ENCODE measurements around the gene OSBPL10.
"Not testable (repeated sequence)": the region's sequence is repeated elsewhere in the genome, so short reads cannot be mapped to it uniquely, and the experiment has no call there.

OSBPL10 gene

DNA sequence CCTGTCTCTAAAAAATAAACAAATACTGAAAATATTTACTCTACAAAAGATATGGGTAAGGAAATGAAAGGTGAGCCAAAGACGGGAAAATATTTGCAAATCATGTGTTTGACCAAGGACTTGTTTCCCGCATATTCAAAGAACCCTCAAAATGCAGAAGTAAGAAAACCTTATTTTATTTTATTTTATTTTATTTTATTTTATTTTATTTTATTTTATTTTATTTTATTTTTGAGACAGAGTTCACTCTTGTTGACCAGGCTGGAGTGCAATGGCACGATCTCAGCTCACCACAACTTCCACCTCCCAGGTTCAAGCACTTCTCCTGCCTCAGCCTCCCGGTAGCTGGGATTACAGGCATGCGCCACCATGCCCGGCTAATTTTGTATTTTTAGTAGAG is 11.9 kb upstream of the OSBPL10 start:
- DNase-seq, result not testable (repeated sequence)

DNA sequence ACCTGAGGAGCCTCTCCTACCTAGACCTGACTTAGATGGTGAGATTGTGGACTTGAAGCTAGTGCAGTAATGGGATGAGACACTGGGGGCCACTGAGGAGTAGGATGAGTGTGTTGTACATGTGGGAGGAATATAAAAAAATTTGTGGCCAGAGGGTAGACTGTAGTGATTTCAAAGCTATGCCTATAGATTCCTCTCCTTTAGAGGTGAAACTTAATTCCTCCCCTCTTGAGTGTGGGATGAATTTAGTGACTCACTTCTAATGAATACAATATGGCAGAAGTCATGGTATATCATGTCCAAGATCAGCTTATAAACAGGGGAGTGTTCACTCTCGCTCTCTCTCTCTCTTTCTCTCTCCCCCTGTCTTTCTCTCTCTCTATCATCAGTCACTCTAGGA is 7.2 kb upstream of the OSBPL10 start:
- no peak for DNase-seq

DNA sequence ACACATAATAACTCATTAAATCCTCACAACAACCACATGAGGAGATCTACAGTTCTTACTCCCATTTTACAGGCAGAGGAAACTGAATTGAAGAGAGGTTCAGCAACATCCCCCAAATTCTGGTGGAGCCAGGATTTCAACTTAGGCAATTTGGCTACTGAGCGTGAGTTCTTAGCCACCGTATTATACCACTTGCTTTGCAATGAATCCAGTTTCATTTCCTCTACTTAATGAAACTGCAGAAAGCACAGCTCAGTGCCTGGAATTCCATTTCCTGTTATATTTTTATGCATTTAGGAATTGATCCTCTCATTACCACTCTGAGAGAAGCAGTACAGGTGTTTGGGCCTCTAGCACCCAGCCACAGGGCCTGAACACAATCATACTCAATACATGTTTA is 4.8 kb upstream of the OSBPL10 start:
- DNase-seq, result no peak

DNA sequence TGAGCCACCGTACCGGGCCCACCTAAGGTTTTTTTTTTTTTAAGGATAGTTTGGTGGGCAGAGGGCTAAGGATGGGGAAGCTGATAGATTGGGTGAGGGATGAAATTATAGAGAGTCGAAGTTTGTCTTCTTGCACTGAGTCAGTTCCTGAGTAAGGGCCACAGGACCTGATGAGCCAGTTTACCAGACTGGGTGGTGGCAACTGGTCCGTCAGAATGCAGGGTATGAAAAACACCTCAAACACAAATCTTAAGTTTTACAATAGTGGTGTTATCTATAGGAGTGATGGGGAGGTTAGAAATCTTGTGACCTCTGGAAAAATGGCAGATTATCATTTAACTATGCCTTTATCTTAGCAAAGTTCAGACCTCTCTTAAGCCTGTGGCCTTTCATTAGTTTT is 3.3 kb upstream of the OSBPL10 start:
- DNase-seq, result no peak

DNA sequence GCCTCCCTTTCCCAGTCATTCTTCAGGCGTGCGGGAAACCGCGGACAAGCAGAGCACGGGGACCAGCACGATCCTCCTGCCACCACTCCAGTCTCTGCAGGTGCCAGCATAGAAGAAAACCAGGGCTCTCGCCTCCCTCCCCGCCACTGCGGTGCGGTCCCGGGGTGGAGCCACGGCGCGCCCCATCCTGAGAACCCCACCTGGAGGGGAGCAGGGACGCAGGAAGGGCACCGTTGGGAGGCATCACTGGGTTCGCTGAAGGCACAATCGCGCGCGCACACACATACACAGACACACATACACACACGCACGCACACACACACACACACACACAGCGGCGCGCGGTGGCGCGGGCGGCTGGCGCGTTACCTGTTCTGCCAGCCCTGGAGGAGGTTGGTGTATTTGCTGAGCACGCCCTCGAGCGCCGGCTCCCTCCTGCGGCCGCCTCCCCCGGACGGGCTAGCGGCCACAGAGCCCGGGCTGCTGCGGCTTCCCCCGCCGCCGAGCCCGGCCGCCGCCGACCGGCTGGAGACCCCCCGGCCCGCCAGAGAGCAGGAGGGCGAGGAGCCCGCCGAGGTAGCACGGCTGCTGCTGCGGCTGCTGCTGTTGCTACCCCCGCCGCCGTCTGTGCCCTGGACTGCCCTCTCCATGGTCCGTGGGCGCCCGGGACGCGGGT is 394 bp downstream of the OSBPL10 start:
- peak in 2 of 4 experiments; percentile 4 to 14 for DNase-seq

DNA sequence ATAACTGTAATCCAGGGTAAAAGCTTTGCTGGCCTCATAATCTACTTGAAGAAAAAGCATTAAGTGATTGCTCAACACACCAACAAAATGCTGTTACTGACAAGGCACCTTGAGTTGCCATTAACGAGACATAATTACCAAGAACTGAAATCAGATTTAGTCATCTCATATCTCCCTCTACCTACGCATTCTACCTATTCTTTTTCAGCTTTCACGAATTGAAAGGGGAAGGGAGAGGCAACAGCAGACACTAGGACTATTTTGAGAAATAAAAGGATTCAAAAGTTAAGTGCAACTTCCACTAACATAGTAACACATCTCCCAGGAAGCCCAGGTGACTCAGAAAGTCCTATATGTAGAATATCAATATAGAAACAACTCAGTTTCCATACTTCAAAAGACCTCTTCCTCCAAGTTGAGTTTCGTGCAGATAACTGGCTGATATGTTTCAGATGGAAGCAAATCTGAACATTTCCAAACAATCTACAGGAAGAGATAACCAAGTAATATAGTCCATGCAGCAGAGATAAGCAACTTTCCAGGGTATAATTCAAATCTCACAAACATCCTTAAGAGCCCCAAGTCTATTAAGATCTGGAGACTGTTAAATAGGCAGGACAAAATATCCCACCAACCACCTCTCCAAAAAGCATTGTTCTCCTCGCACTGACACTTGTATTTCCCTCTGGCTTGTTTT is 1.9 kb downstream of the OSBPL10 start:
- DNase-seq, result no peak

DNA sequence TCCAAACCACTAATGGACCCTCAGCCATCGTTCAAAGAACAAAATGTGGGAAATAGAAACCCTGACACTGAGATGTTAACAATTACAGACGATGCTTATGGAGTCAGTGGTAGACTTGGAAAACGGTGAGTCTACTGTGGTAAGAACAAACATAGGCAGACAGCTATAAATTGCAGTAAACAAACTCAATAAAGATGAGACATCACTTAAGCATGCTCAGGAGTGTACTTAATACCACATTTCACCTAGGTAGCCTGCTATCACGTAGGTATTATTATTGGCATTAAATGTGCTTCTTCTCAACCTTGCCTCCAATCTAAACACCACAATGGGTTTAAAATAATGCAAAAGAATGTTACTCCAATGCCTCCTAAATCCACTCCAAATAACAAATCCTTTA is 2.5 kb downstream of the OSBPL10 start:
- DNase-seq, result no peak

DNA sequence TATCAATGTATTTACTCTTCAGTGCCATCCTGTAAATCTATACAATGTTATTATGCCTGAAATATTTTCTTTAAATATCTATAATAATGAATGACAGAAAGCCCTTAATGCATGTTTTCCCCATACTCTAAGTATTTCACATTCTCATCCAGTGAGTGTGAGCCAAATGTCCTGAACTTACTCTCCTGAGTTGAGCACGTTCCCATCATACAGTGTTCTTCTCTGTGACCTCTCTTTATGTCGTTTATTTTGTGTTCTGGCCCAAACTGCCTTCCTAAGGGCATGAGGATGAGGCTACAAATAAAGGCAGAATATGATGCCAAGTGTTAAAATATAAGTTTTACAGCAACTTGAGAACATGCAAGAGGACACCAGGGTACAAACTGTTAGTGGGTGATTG is 3.3 kb downstream of the OSBPL10 start:
- no peak for DNase-seq

DNA sequence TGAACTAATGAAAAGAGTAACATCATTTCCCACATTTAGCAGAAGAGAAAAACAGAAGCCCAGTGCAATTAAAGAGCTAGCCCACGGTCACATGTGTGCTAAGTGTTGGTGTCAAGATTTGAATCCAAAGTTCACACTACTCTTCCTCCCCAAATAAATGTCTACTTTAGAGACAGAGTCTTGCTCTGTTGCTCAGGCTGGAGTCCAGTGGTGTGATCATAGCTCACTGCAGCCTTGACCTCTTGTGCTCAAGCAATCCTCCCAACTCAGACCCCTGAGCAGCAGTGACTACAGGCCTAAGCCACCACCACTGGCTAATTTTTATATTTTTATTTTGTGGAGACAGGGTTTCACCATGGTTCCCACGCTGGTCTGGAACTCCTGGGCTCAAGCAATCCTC is 4.8 kb downstream of the OSBPL10 start:
- no peak for DNase-seq

DNA sequence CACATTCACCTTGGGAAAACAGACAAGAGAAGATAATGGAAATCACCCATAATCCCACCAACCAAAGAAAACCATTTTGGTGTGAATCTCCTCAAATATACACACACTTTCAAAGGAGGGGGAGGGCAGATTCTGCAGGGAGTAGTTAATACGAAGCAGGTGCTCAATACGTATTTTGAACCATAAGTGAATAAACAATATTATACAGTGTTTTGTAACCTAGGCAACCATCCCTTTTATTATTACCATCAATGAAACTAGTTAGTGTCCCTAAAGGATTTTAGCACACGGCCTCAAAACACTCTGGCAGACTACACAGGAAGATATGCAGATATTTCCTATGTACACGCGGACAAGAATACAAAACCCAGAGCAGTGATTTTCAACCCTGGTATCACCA is 6.1 kb downstream of the OSBPL10 start:
- DNase-seq, result no peak

DNA sequence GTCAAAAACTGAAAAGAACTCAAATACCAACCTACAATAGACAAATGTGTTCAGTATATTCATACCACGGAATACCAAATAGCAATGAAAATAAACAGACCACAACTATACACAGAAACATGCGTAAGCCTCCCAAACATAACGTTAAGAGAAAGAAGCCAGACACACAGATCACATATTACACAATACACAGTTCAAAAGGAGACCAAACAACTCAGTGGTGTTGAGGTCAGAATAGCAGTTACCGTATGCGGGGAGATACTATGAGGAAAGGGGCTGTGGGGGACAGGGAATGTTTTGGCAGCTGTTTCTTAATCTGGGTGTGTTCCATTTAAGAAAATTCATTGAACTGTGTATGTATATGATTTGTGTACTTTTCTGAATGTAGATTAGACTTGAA is 6.6 kb downstream of the OSBPL10 start:
- no peak for DNase-seq

DNA sequence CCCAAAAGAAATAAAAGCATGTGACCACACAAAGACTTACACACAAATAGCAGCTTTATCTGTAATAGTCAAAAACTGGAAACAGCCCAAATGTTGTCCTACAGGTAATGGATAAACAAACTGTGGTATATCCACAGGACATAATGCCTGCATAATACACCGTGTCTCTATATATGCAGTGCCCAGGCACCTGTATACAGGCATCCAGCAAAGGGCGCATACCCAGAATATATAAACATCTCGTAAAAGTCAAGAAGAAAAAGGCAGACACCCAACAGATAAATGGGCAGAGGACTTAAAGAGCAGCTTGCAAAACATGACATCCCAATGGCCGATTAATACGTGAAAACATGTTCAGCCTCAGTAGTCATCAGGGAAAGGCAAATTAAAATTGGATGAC is 7.2 kb downstream of the OSBPL10 start:
- no peak for DNase-seq

DNA sequence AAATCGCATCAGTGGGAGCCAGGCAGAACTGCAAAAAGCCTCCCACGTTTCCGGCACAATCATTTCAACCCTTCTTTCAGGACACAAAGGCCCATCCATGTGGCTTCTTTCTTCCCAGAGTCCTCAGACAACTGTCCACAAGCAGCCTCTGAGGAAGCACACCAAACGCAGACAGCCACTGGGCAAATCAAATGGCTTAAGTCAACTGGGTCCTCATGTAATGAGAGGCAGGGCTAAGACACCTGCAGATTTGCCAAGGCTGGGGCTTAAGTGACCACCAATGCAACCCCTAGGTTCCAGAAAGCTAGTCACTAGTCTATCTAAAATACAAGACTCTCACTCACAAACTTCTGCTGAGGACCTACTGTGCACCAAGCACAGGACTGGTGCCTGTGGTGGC is 8.0 kb downstream of the OSBPL10 start:
- DNase-seq, result no peak

DNA sequence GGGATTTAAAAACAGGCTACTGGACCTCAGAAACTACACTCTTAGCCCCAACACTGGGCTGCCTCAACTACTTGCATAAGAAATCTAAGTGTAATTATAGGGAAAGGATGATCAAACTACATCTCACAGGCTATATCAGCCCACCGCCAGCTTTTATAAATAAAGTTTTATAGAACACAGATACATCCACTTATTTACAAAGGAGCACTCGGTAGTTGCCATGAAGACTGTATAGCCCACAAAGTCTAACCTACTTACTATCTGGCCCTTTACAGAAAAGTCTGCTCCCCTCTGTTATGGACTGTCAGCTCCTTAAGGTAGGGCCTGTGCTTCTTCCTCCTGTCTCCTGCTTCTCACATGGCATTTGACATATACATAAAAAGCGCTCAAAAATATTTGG is 9.5 kb downstream of the OSBPL10 start:
- DNase-seq, result no peak

DNA sequence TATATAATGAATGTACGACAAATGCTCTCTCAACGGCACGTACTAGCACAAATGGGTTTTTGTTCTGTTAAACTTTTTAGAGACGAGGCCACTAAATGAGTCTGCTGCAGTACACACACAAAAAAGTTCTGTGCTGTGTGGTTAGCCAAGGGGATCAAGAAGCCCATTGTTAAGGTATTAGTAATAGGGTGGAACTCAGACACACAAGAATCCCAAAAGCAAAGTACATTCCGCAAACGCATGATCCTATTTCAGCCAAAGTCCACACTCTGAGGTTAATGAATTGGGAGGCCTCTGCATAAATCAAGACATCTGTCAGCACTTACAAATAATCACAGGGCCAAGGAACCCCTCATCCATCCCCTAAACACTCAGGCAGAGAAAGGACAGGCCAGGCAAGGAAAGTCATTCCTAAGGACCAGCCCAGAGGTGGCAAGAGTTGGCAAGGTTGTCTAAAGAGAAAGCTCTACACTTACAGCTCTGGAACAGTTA is 12.1 kb downstream of the OSBPL10 start:
- DNase-seq, result no peak

DNA sequence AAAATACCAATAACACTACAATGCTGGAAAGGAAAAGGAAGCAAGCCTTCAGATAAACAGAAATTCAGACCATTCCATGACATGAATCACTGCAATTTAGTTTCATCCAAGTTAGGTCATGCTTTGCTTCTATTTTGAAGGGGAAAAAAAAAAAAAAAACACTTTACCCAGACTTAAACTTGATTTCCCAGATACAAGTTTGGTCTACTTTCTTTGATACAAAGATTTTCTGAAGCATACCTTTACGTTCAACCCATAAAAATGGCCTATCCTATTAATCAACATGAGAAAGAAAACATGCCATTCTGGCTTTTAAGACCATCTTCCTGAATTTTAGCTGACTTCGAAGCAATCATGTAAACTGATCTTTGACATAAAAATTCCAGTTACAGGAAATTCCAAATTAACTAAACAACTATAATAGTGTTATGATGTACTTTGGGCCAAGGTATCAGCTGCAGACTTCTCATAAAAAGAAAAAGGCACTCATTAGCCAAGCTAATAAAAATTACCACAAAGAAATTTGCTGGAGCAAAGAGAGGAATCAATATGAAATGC is 12.6 kb downstream of the OSBPL10 start:
- DNase-seq, result no peak

DNA sequence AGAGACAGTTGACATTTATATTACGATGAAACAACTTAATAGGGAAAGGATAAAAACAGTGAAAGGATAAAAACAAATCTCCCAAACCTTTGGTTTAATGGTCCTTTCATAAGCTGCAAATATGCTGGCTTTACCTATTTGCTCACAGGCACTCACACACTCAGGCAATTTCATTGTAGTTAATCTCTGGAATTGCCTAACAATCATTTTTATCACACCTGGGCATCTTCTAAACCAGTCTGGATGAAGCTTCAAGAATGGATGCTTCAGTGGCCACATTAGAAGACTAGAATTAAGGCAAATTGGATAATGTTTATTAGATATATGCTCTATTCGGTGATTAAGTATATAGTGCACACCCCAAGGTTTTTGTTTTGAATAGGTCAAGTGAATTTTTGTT is 13.5 kb downstream of the OSBPL10 start:
- DNase-seq, result no peak

DNA sequence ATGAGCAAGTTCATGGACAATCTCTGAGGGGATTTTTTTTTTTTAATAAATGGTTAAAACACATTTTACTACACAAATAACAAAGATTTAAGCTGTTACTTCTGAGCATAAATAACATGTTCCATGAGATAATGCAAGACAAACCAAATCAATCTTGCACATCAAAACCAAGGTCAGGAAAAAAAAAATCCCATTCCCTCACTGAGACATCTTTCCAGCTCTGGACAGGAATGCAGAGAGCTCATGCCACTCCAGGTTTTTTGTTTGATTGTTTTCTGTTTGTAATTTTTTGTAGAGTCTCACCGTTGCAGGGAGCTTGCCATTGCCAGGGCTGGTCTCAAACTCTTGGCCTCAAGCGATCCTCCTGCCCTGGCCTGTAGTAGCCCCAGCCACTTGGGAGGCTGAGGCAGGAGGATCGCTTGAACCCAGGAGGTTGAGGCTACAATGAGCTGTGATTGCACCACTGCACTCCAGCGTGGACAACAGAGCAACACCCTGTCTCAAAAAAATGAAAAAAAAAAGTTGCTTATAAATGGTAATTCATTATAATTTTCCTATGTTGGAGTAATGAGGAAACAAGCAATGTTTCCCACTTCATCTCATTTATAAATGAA is 14.0 kb downstream of the OSBPL10 start:
- no peak for DNase-seq

DNA sequence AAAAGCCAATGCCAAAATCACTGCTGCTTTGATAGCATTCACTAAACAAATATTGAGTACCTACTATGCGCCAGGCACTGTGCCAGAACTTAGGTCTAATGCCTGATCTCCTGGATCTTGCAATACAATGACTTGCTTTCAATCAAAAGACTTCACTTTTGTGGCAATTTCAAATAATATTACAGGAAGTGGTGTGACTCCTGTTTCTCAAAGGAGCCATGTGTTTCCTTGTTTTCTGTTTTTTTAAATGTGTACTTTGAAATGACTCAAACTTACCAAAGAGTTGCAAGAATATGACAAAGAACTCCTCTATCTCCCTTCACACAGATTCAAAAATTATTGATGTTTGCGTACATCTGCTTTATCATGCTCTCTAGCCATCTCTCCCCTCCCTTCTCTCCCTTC is 18.3 kb downstream of the OSBPL10 start:
- DNase-seq, result no peak

DNA sequence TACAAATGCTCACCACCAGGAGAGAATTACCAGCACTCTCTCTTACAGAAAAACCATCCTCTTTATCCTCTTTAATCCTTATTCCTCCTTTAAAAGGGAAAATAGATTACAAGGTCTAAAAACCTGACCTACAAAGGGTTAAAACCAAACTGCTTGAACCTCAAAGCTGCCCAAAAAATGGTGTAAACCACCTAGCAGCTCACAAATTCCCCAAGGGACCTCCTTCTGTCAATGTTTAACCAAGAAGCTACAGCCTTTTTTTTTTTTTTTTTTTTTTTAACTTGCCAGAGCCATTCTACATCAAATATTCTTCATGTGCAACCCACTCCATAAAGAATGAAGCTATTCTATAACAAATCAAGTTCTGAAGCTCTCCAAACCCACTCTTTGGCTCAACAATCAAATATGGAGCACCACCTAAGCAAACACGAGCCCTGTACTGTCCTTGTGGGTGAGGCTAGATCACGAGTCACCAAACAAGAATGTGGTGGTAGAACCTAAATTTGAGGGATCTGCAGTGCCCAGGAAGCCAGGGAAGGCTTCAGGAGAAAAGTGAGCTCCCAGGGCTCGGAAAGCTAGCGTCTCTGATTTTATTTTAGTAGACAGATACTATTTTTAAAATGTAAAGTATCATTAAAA is 20.1 kb downstream of the OSBPL10 start:
- DNase-seq, result no peak

DNA sequence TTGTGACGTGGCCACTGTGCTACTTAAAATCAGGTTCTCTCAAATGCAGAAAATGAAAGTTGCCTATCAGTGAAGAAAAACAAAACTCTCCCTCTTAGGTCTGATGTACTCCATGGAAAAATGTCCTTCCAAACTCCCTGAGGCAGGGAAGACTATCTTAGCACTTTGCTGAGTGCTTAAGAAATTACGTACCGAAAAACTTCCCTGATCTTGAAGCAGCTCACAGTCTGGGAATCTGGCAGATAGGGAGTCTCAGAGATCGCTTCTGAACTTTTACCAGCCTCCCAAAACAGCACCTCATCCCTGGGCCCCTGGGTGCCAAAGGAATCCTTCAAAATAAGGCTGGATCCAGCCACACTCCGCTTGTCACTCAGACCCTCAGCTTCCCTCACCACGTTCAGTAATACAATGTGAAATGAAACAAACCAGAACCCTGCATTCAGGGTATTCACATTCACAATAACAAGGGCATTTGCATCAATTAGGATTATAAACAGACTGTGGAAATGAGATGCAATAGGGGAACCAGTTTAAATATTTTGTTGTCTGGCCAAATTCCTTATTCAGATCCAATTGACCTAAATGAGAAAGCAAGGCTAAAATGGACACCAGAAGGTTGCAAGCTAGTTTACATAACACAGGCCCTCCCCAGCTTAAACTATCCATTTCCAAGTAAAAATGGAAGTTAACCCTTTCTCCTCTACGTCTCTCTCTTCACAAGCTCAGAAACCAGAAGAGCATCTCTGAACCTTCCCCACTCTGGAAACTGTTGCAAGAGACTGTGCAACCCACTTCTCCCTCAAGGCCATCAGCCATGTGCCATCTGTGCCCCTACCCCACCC is 20.9 kb downstream of the OSBPL10 start:
- no peak for DNase-seq

DNA sequence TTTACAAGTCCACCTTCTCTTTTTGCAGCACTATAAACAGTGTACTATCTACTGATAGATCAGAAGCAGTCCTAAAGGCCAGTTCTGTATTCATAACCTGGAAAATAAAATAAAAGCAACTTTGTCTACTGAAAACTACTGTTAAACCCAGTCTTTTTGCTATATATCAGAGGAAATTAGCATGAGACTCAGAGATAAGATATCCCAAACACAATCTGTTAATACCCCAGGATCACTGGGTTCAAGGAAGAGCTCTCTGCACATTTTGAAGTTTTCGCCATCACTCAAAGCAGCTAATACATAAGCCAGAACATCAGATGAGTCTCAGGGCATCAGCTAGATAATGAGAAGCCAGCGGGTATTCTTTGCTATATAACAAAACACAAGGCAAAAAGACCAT is 21.8 kb downstream of the OSBPL10 start:
- no peak for DNase-seq
